CD4-positive, alpha-beta memory T cell (primary cell): ENCODE results near the gene C1orf94. TPM values are rescaled to one million over a fixed set of nuclear protein-coding genes. Genes with fewer than 3 reads are reported as not detected.

Source experiments
- CTCF ChIA-PET: fragments of 350-600 bp; sonication (Branson Sonifier 250); formaldehyde crosslinking; loops from one replicate; lab custom pipeline; 2021; ENCODE audit warnings: inconsistent platforms; ENCODE audit not compliant: partially characterized antibody; lab: Charles Lee
- POLR2A ChIA-PET: fragments of 350-600 bp; sonication (Branson Sonifier 250); formaldehyde crosslinking; loops from one replicate; lab custom pipeline; 2021; ENCODE audit not compliant: partially characterized antibody; lab: Charles Lee
- DNase-seq, 5 donors: peaks; one replicate each; pipeline versions ENCODE4 v3.0.0 to v3.0.0-alpha.2; 2020 to 2022; ENCODE audit warnings: mixed read lengths in 1 of 5
- H3K27ac ChIP-seq: one replicate; pipeline ENCODE4 v1.7.0; 2013; ENCODE audit warnings: low read depth, low read length
- H3K27me3 ChIP-seq: 2 replicates; pipeline ENCODE4 v1.7.0; 2013; ENCODE audit warnings: mild to moderate bottlenecking, low read length, moderate library complexity; ENCODE audit not compliant: insufficient read depth
- H3K36me3 ChIP-seq: 2 replicates; pipeline ENCODE4 v1.7.0; 2013; ENCODE audit warnings: mild to moderate bottlenecking, low read length, moderate library complexity; ENCODE audit not compliant: insufficient read depth
- H3K4me1 ChIP-seq: 2 replicates; pipeline ENCODE4 v1.7.0; 2013; ENCODE audit warnings: mild to moderate bottlenecking, low read length, moderate library complexity; ENCODE audit not compliant: insufficient read depth
- H3K4me3 ChIP-seq, 2 donors: one replicate each; pipeline ENCODE4 v1.7.0; 2013; ENCODE audit warnings: low read length in 2 of 2, mild to moderate bottlenecking in 1 of 2
- H3K9me3 ChIP-seq, 2 donors: one replicate each; pipeline ENCODE4 v1.7.0; 2013; ENCODE audit warnings: low read length in 2 of 2, control low read depth in 1 of 2; ENCODE audit not compliant: control insufficient read depth in 1 of 2
- H3K27ac Mint-ChIP-seq, 7 donors: one replicate each; pipeline ENCODE4 v1.8.0; 2020 to 2021; ENCODE audit warnings: mixed read lengths in 7 of 7, mild to moderate bottlenecking in 6 of 7, inconsistent platforms in 3 of 7, moderate library complexity in 3 of 7
- H3K27me3 Mint-ChIP-seq, 2 donors: one replicate each; pipeline ENCODE4 v1.8.0; 2020 to 2021; ENCODE audit warnings: mixed read lengths in 2 of 2
- H3K36me3 Mint-ChIP-seq, 2 donors: one replicate each; pipeline ENCODE4 v1.8.0; 2020 to 2021; ENCODE audit warnings: mixed read lengths in 2 of 2, inconsistent platforms in 1 of 2, mild to moderate bottlenecking in 1 of 2
- H3K4me1 Mint-ChIP-seq, 4 donors: one replicate each; pipeline ENCODE4 v1.8.0; 2020 to 2021; ENCODE audit warnings: mixed read lengths in 4 of 4, mild to moderate bottlenecking in 1 of 4
- H3K4me3 Mint-ChIP-seq, 8 donors: one replicate each; pipeline ENCODE4 v1.8.0; 2020 to 2021; ENCODE audit warnings: mixed read lengths in 8 of 8, mild to moderate bottlenecking in 7 of 8, moderate library complexity in 6 of 8, inconsistent platforms in 3 of 8
- H3K9me3 Mint-ChIP-seq, 8 donors: one replicate each; pipeline ENCODE4 v1.8.0; 2020 to 2021; ENCODE audit warnings: mixed read lengths in 8 of 8, mild to moderate bottlenecking in 5 of 8, inconsistent platforms in 3 of 8, moderate library complexity in 1 of 8
- intact Hi-C: fragments of 100-400 bp; cut with micrococcal nuclease; formaldehyde crosslinking; loops from one replicate; pipeline ENCODE4 v1.15.1; 2023
- polyA plus RNA-seq, 2 donors: library from polyadenylated mRNA; unstranded; fragments of 300-500 nt; fragmentation: Illumina TruSeq; gene quantifications; one replicate each; pipeline ENCODE4 v1.2.3, GENCODE V29; 2021
- total RNA-seq, 2 experiments: library from RNA; stranded (reverse); gene quantifications; one replicate each; pipeline ENCODE4 v1.2.3, GENCODE V29; 2021

C1orf94 gene
- total and polyA plus RNA-seq, 4 experiments from 2014 or later = not detected

DNA sequence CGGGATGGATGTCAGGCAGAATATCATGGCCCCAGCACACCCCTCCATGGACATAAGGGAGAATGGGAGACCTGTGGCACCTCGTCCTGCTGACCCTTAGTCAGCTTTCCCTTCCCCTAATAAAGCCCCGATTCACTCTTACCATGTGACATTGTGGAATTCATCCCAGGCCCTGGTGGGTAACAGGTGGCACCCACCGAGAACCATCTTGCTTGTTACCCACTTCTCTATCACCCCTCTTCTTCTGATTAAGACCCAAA is 44.6 kb upstream of the C1orf94 start:
- intact Hi-C loops = no loop called here
- H3K36me3 ChIP-seq = no peaks in the 10 kb centered on the region
- Mint-ChIP-seq H3K36me3 (no peaks in the 10 kb centered on the region), H3K9me3 (peaks cover 0 to 2% (median 0%) of the 10 kb centered on the region in 8 donors), H3K27me3 (peaks cover 0 to 3% of the 10 kb centered on the region in 2 donors), H3K4me1 (no peaks in the 10 kb centered on the region), H3K4me3 (no peak overlapping the region), H3K27ac (peak overlapping the region in 1 of 7 donors; percentile 13)
- no peaks in the 10 kb centered on the region for H3K4me1 ChIP-seq
- H3K4me3 ChIP-seq = no peak overlapping the region
- no peaks in the 10 kb centered on the region for H3K27me3 ChIP-seq
- H3K9me3 ChIP-seq = no peaks in the 10 kb centered on the region
- CTCF ChIA-PET = no interaction called here
- DNase-seq = no peak
- H3K27ac ChIP-seq = no peak overlapping the region
- POLR2A ChIA-PET = no interaction called here

GRCh38 chr1:34137411-34137810 is 39.3 kb upstream of the C1orf94 start:
- Mint-ChIP-seq H3K36me3 (no peaks in the 10 kb centered on the region), H3K27ac (no peak overlapping the region), H3K4me1 (no peaks in the 10 kb centered on the region), H3K9me3 (no peaks in the 10 kb centered on the region), H3K4me3 (no peak overlapping the region), H3K27me3 (peaks cover 0 to 5% of the 10 kb centered on the region in 2 donors)
- DNase-seq = no peak
- ChIA-PET CTCF (no interaction called here), POLR2A (no interaction called here)
- Histone ChIP-seq H3K27ac (no peak overlapping the region), H3K36me3 (no peaks in the 10 kb centered on the region), H3K27me3 (no peaks in the 10 kb centered on the region), H3K4me3 (no peak overlapping the region), H3K4me1 (no peaks in the 10 kb centered on the region), H3K9me3 (no peaks in the 10 kb centered on the region)
- intact Hi-C loops = no loop called here

GRCh38 chr1:34140011-34140676 is 36.6 kb upstream of the C1orf94 start:
- Mint-ChIP-seq H3K27me3 (peaks cover 0 to 5% of the 10 kb centered on the region in 2 donors), H3K4me1 (no peaks in the 10 kb centered on the region), H3K4me3 (no peak overlapping the region), H3K9me3 (no peaks in the 10 kb centered on the region), H3K36me3 (no peaks in the 10 kb centered on the region), H3K27ac (no peak overlapping the region)
- Histone ChIP-seq H3K4me1 (no peaks in the 10 kb centered on the region), H3K27ac (no peak overlapping the region), H3K27me3 (no peaks in the 10 kb centered on the region), H3K4me3 (no peak overlapping the region), H3K9me3 (no peaks in the 10 kb centered on the region), H3K36me3 (no peaks in the 10 kb centered on the region)
- intact Hi-C loops = no loop called here
- ChIA-PET POLR2A (no interaction called here), CTCF (no interaction called here)
- DNase-seq = no peak

- Mint-ChIP-seq H3K36me3 (no peaks in the 10 kb centered on the region), H3K4me3 (no peak overlapping the region), H3K4me1 (no peaks in the 10 kb centered on the region), H3K9me3 (peaks cover 0 to 3% (median 0%) of the 10 kb centered on the region in 8 donors), H3K27me3 (peaks cover 0 to 5% of the 10 kb centered on the region in 2 donors), H3K27ac (no peak overlapping the region)
- no peak for DNase-seq
- Histone ChIP-seq H3K4me3 (no peak overlapping the region), H3K36me3 (no peaks in the 10 kb centered on the region), H3K27ac (no peak overlapping the region), H3K27me3 (no peaks in the 10 kb centered on the region), H3K9me3 (no peaks in the 10 kb centered on the region), H3K4me1 (no peaks in the 10 kb centered on the region)
- ChIA-PET CTCF (no interaction called here), POLR2A (no interaction called here)
- intact Hi-C loops = no loop called here
These were observed 32.7 kb upstream of the C1orf94 start for GRCh38 chr1:34143975-34144374.

- Mint-ChIP-seq H3K27me3 (peaks cover 0 to 5% of the 10 kb centered on the region in 2 donors), H3K27ac (no peak overlapping the region), H3K4me3 (no peak overlapping the region), H3K4me1 (no peaks in the 10 kb centered on the region), H3K9me3 (peaks cover 0 to 3% (median 0%) of the 10 kb centered on the region in 8 donors), H3K36me3 (no peaks in the 10 kb centered on the region)
- H3K4me3 ChIP-seq = no peak overlapping the region
- DNase-seq = no peak
- ChIA-PET CTCF (no interaction called here), POLR2A (no interaction called here)
- H3K9me3 ChIP-seq = no peaks in the 10 kb centered on the region
- no peaks in the 10 kb centered on the region for H3K36me3 ChIP-seq
- no peaks in the 10 kb centered on the region for H3K27me3 ChIP-seq
- no peak overlapping the region for H3K27ac ChIP-seq
- intact Hi-C loops = no loop called here
- no peaks in the 10 kb centered on the region for H3K4me1 ChIP-seq
These were observed 31.9 kb upstream of the C1orf94 start for GRCh38 chr1:34144766-34145165.

DNA sequence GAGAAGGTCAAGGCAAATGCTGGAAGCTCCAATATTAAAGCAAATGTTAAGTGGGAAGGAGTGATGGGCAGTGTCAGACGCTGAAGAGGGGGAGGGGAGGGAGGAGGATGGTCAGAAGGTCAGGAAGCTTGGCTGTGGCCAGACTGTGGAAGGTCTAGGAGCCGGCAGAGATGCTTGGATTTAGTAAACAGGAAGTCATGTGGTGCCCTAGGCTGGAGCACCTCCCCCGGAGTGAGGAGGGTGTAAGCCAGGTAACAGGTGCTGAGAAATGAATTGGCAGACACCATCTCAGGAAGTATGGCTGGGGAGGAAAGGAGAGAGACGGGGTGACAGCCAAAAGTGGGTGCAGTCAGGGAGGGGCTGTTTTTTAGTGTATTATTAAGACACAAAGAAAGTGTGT is 29.4 kb upstream of the C1orf94 start:
- DNase-seq = no peak
- no peak overlapping the region for H3K4me3 ChIP-seq
- Mint-ChIP-seq H3K36me3 (no peaks in the 10 kb centered on the region), H3K27me3 (peaks cover 0 to 4% of the 10 kb centered on the region in 2 donors), H3K9me3 (peaks cover 0 to 3% (median 0%) of the 10 kb centered on the region in 8 donors), H3K4me1 (no peaks in the 10 kb centered on the region), H3K27ac (no peak overlapping the region), H3K4me3 (no peak overlapping the region)
- ChIA-PET POLR2A (no interaction called here), CTCF (no interaction called here)
- H3K27me3 ChIP-seq = no peaks in the 10 kb centered on the region
- no peak overlapping the region for H3K27ac ChIP-seq
- H3K4me1 ChIP-seq = no peaks in the 10 kb centered on the region
- no peaks in the 10 kb centered on the region for H3K9me3 ChIP-seq
- no peaks in the 10 kb centered on the region for H3K36me3 ChIP-seq
- intact Hi-C loops = no loop called here

GRCh38 chr1:34149501-34149900 is 27.2 kb upstream of the C1orf94 start:
- ChIA-PET POLR2A (no interaction called here), CTCF (no interaction called here)
- DNase-seq = no peak
- Histone ChIP-seq H3K4me1 (no peaks in the 10 kb centered on the region), H3K36me3 (no peaks in the 10 kb centered on the region), H3K4me3 (no peak overlapping the region), H3K27ac (no peak overlapping the region), H3K9me3 (no peaks in the 10 kb centered on the region), H3K27me3 (no peaks in the 10 kb centered on the region)
- Mint-ChIP-seq H3K4me1 (no peaks in the 10 kb centered on the region), H3K4me3 (no peak overlapping the region), H3K9me3 (peaks cover 0 to 3% (median 0%) of the 10 kb centered on the region in 8 donors), H3K36me3 (no peaks in the 10 kb centered on the region), H3K27me3 (peaks cover 0 to 8% of the 10 kb centered on the region in 2 donors), H3K27ac (no peak overlapping the region)
- intact Hi-C loops = no loop called here

- ChIA-PET CTCF (no interaction called here), POLR2A (no interaction called here)
- H3K9me3 Mint-ChIP-seq = peaks cover 0 to under 1% (median 0%) of the 10 kb centered on the region in 8 donors
- no peak overlapping the region for H3K27ac ChIP-seq
- no peaks in the 10 kb centered on the region for H3K36me3 Mint-ChIP-seq
- peaks cover 6 to 16% of the 10 kb centered on the region in 2 donors for H3K27me3 Mint-ChIP-seq
- intact Hi-C loops = no loop called here
- H3K27ac Mint-ChIP-seq = no peak overlapping the region
- no peaks in the 10 kb centered on the region for H3K27me3 ChIP-seq
- H3K4me3 Mint-ChIP-seq = no peak overlapping the region
- no peaks in the 10 kb centered on the region for H3K4me1 Mint-ChIP-seq
- H3K4me3 ChIP-seq = no peak overlapping the region
- no peaks in the 10 kb centered on the region for H3K36me3 ChIP-seq
- no peaks in the 10 kb centered on the region for H3K4me1 ChIP-seq
- no peak for DNase-seq
- H3K9me3 ChIP-seq = no peaks in the 10 kb centered on the region
These were observed 23.5 kb upstream of the C1orf94 start for GRCh38 chr1:34153246-34153645.
